Heart right ventricle (tissue), 16 donors: Measurements from ENCODE around the gene TRPM1. TPM values are rescaled to one million over a fixed set of nuclear protein-coding genes. Genes with fewer than 3 reads are reported as not detected.

Experiments
- ATAC-seq, 8 donors: fragments of 200-7000 bp; cut with Tn5 transposase; one replicate each; pipeline ENCODE4 v1.9.1; 2020; ENCODE audit warnings: mild to moderate bottlenecking in 8 of 8, moderate library complexity in 8 of 8, moderate number of reproducible peaks in 1 of 8
- DNase-seq, 2 donors: peaks; one replicate each; pipeline ENCODE4 v3.0.0-alpha.2; 2020
- H3K27ac ChIP-seq, 10 donors: fragments of 200-600 bp; sonication (generic) in 2 of 10; one replicate each; pipeline versions ENCODE4 v1.5.0 to v1.8.0; 2020 to 2022; ENCODE audit warnings: mild to moderate bottlenecking in 3 of 10
- H3K27me3 ChIP-seq, 7 donors: fragments of 200-600 bp; one replicate each; pipeline ENCODE4 v1.8.0; 2021 to 2022; ENCODE audit warnings: mild to moderate bottlenecking in 2 of 7
- H3K36me3 ChIP-seq, 9 donors: fragments of 200-600 bp; sonication (generic) in 1 of 9; one replicate each; pipeline versions ENCODE4 v1.5.0 to v1.8.0; 2020 to 2022; ENCODE audit warnings: mild to moderate bottlenecking in 2 of 9
- H3K4me1 ChIP-seq, 9 donors: fragments of 200-600 bp; sonication (generic) in 1 of 9; one replicate each; pipeline versions ENCODE4 v1.5.0 to v1.8.0; 2020 to 2022; ENCODE audit warnings: mild to moderate bottlenecking in 4 of 9
- H3K4me3 ChIP-seq, 10 donors: fragments of 200-600 bp; sonication (generic) in 2 of 10; one replicate each; pipeline versions ENCODE4 v1.5.0 to v1.8.0; 2020 to 2022; ENCODE audit warnings: mild to moderate bottlenecking in 7 of 10, moderate library complexity in 2 of 10
- H3K9me3 ChIP-seq, 11 donors: fragments of 200-600 bp in 10 of 11; sonication (generic) in 2 of 11; one replicate each; pipeline versions ENCODE4 v1.5.0 to v1.8.0; 2013 to 2022; ENCODE audit warnings: mild to moderate bottlenecking in 2 of 11, control low read depth in 1 of 11, moderate library complexity in 1 of 11
- CTCF ChIP-seq, 9 donors: fragments of 200-600 bp; sonication (generic) in 2 of 9; IDR thresholded peaks; one replicate each; pipeline versions ENCODE4 v1.5.0 to v1.8.0; 2021 to 2022; ENCODE audit warnings: antibody characterized with exemption in 9 of 9, mild to moderate bottlenecking in 5 of 9, moderate library complexity in 1 of 9
- WGBS, 2 donors: extraction: QIAGEN DNeasy Blood & Tissue Kit; methylation state at CpG; one replicate each; pipeline ENCODE4 v1.1.7; 2013; ENCODE audit warnings: inconsistent platforms in 1 of 2; 5-methylcytosine and 5-hydroxymethylcytosine counted together
- intact Hi-C, 10 donors: fragments of 100-400 bp; cut with DNase I; formaldehyde crosslinking; loops; one replicate each; pipeline versions ENCODE4 v1.11.1 to v1.14.2; 2022
- polyA plus RNA-seq, 2 donors: library from polyadenylated mRNA; stranded (reverse); fragments of 200-250 nt; gene quantifications; one replicate each; pipeline ENCODE4 v1.2.3, GENCODE V29; 2013
- total RNA-seq, 10 donors: library from RNA; stranded (reverse); fragmentation: NEBNext Ultra II Directional in 3 of 10; extraction: Animal tissue kit (Norgen Biotek cat#: 25700) in 3 of 10; gene quantifications; one replicate each; pipeline versions ENCODE4 v1.2.1 to v1.2.4, GENCODE V29; 2021 to 2023
- donor health status: Arrhythmogenic right ventricular cardiomyopathy.
- donor health status: ischemic (EF 13 %, LVEDD 7.1; RV severe dilation, severe dysfunction).
- donor health status: healthy with polysubstance abuse.
- donor health status: DM: no; HTN: yes; CAD: no.
- donor health status: DM: no; HTN: no; CAD: no.
- donor health status: ischemic (EF 25% LVEDD 6.9; RV normal size, moderate dysfunction).
- donor health status: ischemic (EF 25% LVEDD 5.7; RV mildly dilated, moderate dysfunction).
- donor health status: healthy.
- donor health status: DM: yes; HTN: yes; CAD: no.
- donor health status: Ischemic cardiomyopathy.
- donor health status: ischemic (EF 35%, LVEDD 5.7; RV mildly dilated, moderate dysfunction).
- donor health status: nonischemic (EF 11% LVEDD 7.7; RV severe dilation, severe dysfunction).
- donor health status: DM: yes; HTN: yes; CAD: no.
- donor health status: PGD.
- donor health status: ischemic (EF 29% LVEDD 5.4; RV normal size, mild dysfunction).
- donor health status: nonischemic (EF 23%, LVEDD 6.1; RV moderate dilation, normal function).

Gene TRPM1
- total and polyA plus RNA-seq, 12 donors = 0.06 TPM; not detected in 11

- intact Hi-C loops = loop anchor here in 1 of 10 donors (2.0 to 5.0 kb wide), 2 partner anchors 28 to 41 kb away; partner anchors contain the start of gene MTMR10
- Histone ChIP-seq H3K4me1 (peaks cover 0 to 22% (median 16%) of the 10 kb centered on the region in 9 donors), H3K27me3 (peaks cover 0 to 7% (median 0%) of the 10 kb centered on the region in 7 donors), H3K4me3 (no peak overlapping the region), H3K27ac (peak overlapping the region in 8 of 10 donors; percentile 2 to 55 (median 30)), H3K9me3 (no peaks in the 10 kb centered on the region), H3K36me3 (no peaks in the 10 kb centered on the region)
- DNase-seq = no peak
- 28 to 35% methylated on average over 5 of the region's 5 CpGs for WGBS, 2 donors
- ATAC-seq = peak in 7 of 8 donors; percentile 13 to 79 (median 65)
- no peak for TF ChIP-seq CTCF (IDR thresholded peaks at IDR 0.05)
Observed at GRCh38 chr15:31032961-31033371, 68.6 kb downstream of the TRPM1 start.

- whole genome bisulfite sequencing, 2 donors = 74 to 78% methylated on average over 3 of the region's 3 CpGs
- Histone ChIP-seq H3K36me3 (no peaks in the 10 kb centered on the region), H3K9me3 (no peaks in the 10 kb centered on the region), H3K4me1 (peaks cover 0 to 22% (median 16%) of the 10 kb centered on the region in 9 donors), H3K27me3 (peaks cover 0 to 8% (median 0%) of the 10 kb centered on the region in 7 donors), H3K27ac (peak overlapping the region in 1 of 10 donors; percentile 39), H3K4me3 (no peak overlapping the region)
- TF ChIP-seq CTCF (IDR thresholded peaks at IDR 0.05) = no peak
- DNase-seq (no peak), ATAC-seq (peak in 6 of 8 donors; percentile 45 to 88 (median 84))
- intact Hi-C loops = loop anchor here in 1 of 10 donors (2.0 to 5.0 kb wide), 2 partner anchors 27 to 39 kb away; partner anchors contain the start of gene MTMR10
Observed at GRCh38 chr15:31031471-31032067, 70.0 kb downstream of the TRPM1 start.

GRCh38 chr15:31027910-31028578 is 73.5 kb downstream of the TRPM1 start:
- peaks cover 0 to 36% (median 20%) of the 10 kb centered on the region in 9 donors for H3K4me1 ChIP-seq
- H3K9me3 ChIP-seq = no peaks in the 10 kb centered on the region
- H3K27me3 ChIP-seq = peaks cover 0 to 8% (median 0%) of the 10 kb centered on the region in 7 donors
- intact Hi-C loops = no loop called here
- no peak for TF ChIP-seq CTCF (IDR thresholded peaks at IDR 0.05)
- no peak for DNase-seq
- 61 to 73% methylated on average over 8 of the region's 8 CpGs for WGBS, 2 donors
- H3K36me3 ChIP-seq = no peaks in the 10 kb centered on the region
- no peak overlapping the region for H3K4me3 ChIP-seq
- H3K27ac ChIP-seq = no peak overlapping the region
- ATAC-seq = no peak

GRCh38 chr15:31025996-31026395 is 75.5 kb downstream of the TRPM1 start:
- TF ChIP-seq CTCF (IDR thresholded peaks at IDR 0.05) = no peak
- H3K36me3 ChIP-seq = no peaks in the 10 kb centered on the region
- H3K4me1 ChIP-seq = peaks cover 0 to 24% (median 13%) of the 10 kb centered on the region in 9 donors
- DNase-seq (no peak), ATAC-seq (no peak)
- H3K27me3 ChIP-seq = peaks cover 0 to 8% (median 0%) of the 10 kb centered on the region in 7 donors
- intact Hi-C loops = no loop called here
- no peak overlapping the region for H3K4me3 ChIP-seq
- no peaks in the 10 kb centered on the region for H3K9me3 ChIP-seq
- no peak overlapping the region for H3K27ac ChIP-seq
- 96% methylated on average over 25 of the region's 25 CpGs for WGBS, 2 donors
